ENCODE data around the gene CYTH4.

CYTH4 gene

GRCh38 chr22:37344735-37345449, 62.6 kb downstream of the CYTH4 start:
- TF ChIP-seq CTCF (IDR thresholded peaks at IDR 0.05; ENCODE audit: poor library complexity, severe bottlenecking) = no peak

GRCh38 chr22:37345863-37346504, 63.7 kb downstream of the CYTH4 start:
- DNase-seq (ENCODE audit: low spot score) (no peak), ATAC-seq (ENCODE audit: low read depth) (peak; percentile 38; the same call in 1 of the 3 replicates)
- Histone ChIP-seq H3K27ac (ENCODE audit: poor library complexity, severe bottlenecking) (peak overlapping the region; percentile 47), H3K9me3 (ENCODE audit: severe bottlenecking) (no peaks in the 10 kb centered on the region), H3K36me3 (ENCODE audit: low read depth) (no peaks in the 10 kb centered on the region), H3K4me1 (ENCODE audit: insufficient read depth, poor library complexity, severe bottlenecking) (peaks cover 5% of the 10 kb centered on the region), H3K27me3 (ENCODE audit: insufficient read depth, poor library complexity, severe bottlenecking) (no peaks in the 10 kb centered on the region), H3K4me3 (ENCODE audit: severe bottlenecking) (no peak overlapping the region)
- no peak for TF ChIP-seq CTCF (IDR thresholded peaks at IDR 0.05; ENCODE audit: poor library complexity, severe bottlenecking)

More at GRCh38 chr22:37344735-37345449, 62.6 kb downstream of the CYTH4 start:
- Histone ChIP-seq H3K27me3 (ENCODE audit: insufficient read depth, poor library complexity, severe bottlenecking) (no peaks in the 10 kb centered on the region), H3K36me3 (ENCODE audit: low read depth) (no peaks in the 10 kb centered on the region), H3K4me1 (ENCODE audit: insufficient read depth, poor library complexity, severe bottlenecking) (peaks cover 5% of the 10 kb centered on the region), H3K27ac (ENCODE audit: poor library complexity, severe bottlenecking) (peak overlapping the region; percentile 47), H3K9me3 (ENCODE audit: severe bottlenecking) (no peaks in the 10 kb centered on the region), H3K4me3 (ENCODE audit: severe bottlenecking) (no peak overlapping the region)
- DNase-seq (ENCODE audit: low spot score) (no peak), ATAC-seq (ENCODE audit: low read depth) (no peak)

GRCh38 chr22:37346505-37346895, 64.2 kb downstream of the CYTH4 start:
- Histone ChIP-seq H3K27ac (ENCODE audit: poor library complexity, severe bottlenecking) (peak overlapping the region; percentile 47), H3K27me3 (ENCODE audit: insufficient read depth, poor library complexity, severe bottlenecking) (no peaks in the 10 kb centered on the region)
- ATAC-seq (ENCODE audit: low read depth) = no peak

GRCh38 chr22:37349043-37349814, 66.9 kb downstream of the CYTH4 start:
- Histone ChIP-seq H3K9me3 (ENCODE audit: severe bottlenecking) (no peaks in the 10 kb centered on the region), H3K27me3 (ENCODE audit: insufficient read depth, poor library complexity, severe bottlenecking) (no peaks in the 10 kb centered on the region), H3K27ac (ENCODE audit: poor library complexity, severe bottlenecking) (no peak overlapping the region), H3K4me3 (ENCODE audit: severe bottlenecking) (no peak overlapping the region), H3K36me3 (ENCODE audit: low read depth) (no peaks in the 10 kb centered on the region), H3K4me1 (ENCODE audit: insufficient read depth, poor library complexity, severe bottlenecking) (peaks cover 18% of the 10 kb centered on the region)
- TF ChIP-seq CTCF (IDR thresholded peaks at IDR 0.05; ENCODE audit: poor library complexity, severe bottlenecking) = no peak
- DNase-seq (ENCODE audit: low spot score) (no peak), ATAC-seq (ENCODE audit: low read depth) (no peak)

More at GRCh38 chr22:37346505-37346895, 64.2 kb downstream of the CYTH4 start:
- no peaks in the 10 kb centered on the region for H3K36me3 ChIP-seq (ENCODE audit: low read depth)
- no peak overlapping the region for H3K4me3 ChIP-seq (ENCODE audit: severe bottlenecking)
- DNase-seq (ENCODE audit: low spot score) = no peak
- TF ChIP-seq CTCF (IDR thresholded peaks at IDR 0.05; ENCODE audit: poor library complexity, severe bottlenecking) = no peak
- no peaks in the 10 kb centered on the region for H3K9me3 ChIP-seq (ENCODE audit: severe bottlenecking)
- peaks cover 5% of the 10 kb centered on the region for H3K4me1 ChIP-seq (ENCODE audit: insufficient read depth, poor library complexity, severe bottlenecking)

Measured in RWPE2 (cell line).